CD4-positive, alpha-beta T cell treated with Interleukin-4 for 1 hour (primary cell): ENCODE data around the gene NUP214.

ENCODE experiments used
- DNase-seq, 2 donors: peaks; one replicate each; pipeline ENCODE4 v3.0.0-alpha.2; 2020 to 2022

Gene NUP214

GRCh38 chr9:131125288-131126058 lies at the start of gene NUP214:
Gene NUP214, plus strand, starts transcription at chr9:131125586. Its CDS starts 119 bp downstream, at chr9:131125705.
- peak; percentile 99 for DNase-seq

GRCh38 chr9:131076347-131077195 lies 48.8 kb upstream of the NUP214 start:
- DNase-seq, result no peak

GRCh38 chr9:131078427-131079366 lies 46.7 kb upstream of the NUP214 start:
- no peak for DNase-seq

GRCh38 chr9:131080589-131080988 lies 44.8 kb upstream of the NUP214 start:
- DNase-seq, result no peak

- no peak for DNase-seq
Measured at GRCh38 chr9:131081868-131082267, 43.5 kb upstream of the NUP214 start.

- no peak for DNase-seq
Measured at GRCh38 chr9:131082774-131083512, 42.4 kb upstream of the NUP214 start.

GRCh38 chr9:131084661-131085369 lies 40.6 kb upstream of the NUP214 start:
- no peak for DNase-seq

- DNase-seq, result no peak
Measured at GRCh38 chr9:131085370-131086122, 39.8 kb upstream of the NUP214 start.

- DNase-seq, result no peak
Measured at GRCh38 chr9:131087354-131087893, 38.0 kb upstream of the NUP214 start.

- no peak for DNase-seq
Measured at GRCh38 chr9:131090025-131090787, 35.2 kb upstream of the NUP214 start.

- no peak for DNase-seq
Measured at GRCh38 chr9:131091352-131091992, 33.9 kb upstream of the NUP214 start.

GRCh38 chr9:131092030-131092429 lies 33.4 kb upstream of the NUP214 start:
- DNase-seq, result no peak

GRCh38 chr9:131092548-131093440 lies 32.6 kb upstream of the NUP214 start:
- DNase-seq, result no peak

- DNase-seq, result no peak
Measured at GRCh38 chr9:131094015-131094414, 31.4 kb upstream of the NUP214 start.

GRCh38 chr9:131094622-131095021 lies 30.8 kb upstream of the NUP214 start:
- no peak for DNase-seq

GRCh38 chr9:131095666-131096268 lies 29.6 kb upstream of the NUP214 start:
- DNase-seq, result no peak
